B cell (primary cell): ENCODE measurements around the gene UMODL1. TPM values are rescaled to one million over a fixed set of nuclear protein-coding genes. Genes with fewer than 3 reads are reported as not detected.

ENCODE experiments used
- ATAC-seq: fragments of 200-7000 bp; cut with Tn5 transposase; one replicate; pipeline ENCODE4 v1.10.0; 2021; ENCODE audit warnings: low read depth, mild to moderate bottlenecking, moderate number of reproducible peaks, moderate library complexity
- CTCF ChIA-PET: fragments of 350-600 bp; sonication (Branson Sonifier 250); formaldehyde crosslinking; loops from one replicate; lab custom pipeline; 2021; ENCODE audit warnings: antibody characterized with exemption, inconsistent platforms; lab: Charles Lee
- POLR2A ChIA-PET: fragments of 350-600 bp; sonication (Branson Sonifier 250); formaldehyde crosslinking; loops from one replicate; lab custom pipeline; 2021; ENCODE audit warnings: antibody characterized with exemption; lab: Charles Lee
- DNase-seq: peaks from one replicate; pipeline ENCODE4 v3.0.0; 2013
- H2AFZ ChIP-seq: 2 replicates; pipeline ENCODE4 v1.6.1; 2012; ENCODE audit warnings: mild to moderate bottlenecking, low read depth, low read length; ENCODE audit not compliant: insufficient read depth, poor library complexity, severe bottlenecking
- H3K27ac ChIP-seq, 2 donors: 1 replicate in 1 of 2; 2 replicates in 1 of 2; pipeline ENCODE4 v1.5.1; 2012 to 2013; ENCODE audit warnings: low read length in 2 of 2, mild to moderate bottlenecking in 2 of 2, moderate library complexity in 1 of 2
- H3K27me3 ChIP-seq, 4 experiments: fragments of 200-600 bp in 1 of 4; sonication (generic) in 1 of 4; replicated peaks in 1 of 4; 1 replicate in 2 of 4; 2 replicates in 2 of 4; pipeline versions ENCODE4 v1.6.1 to v1.7.0; 2013 to 2016; ENCODE audit warnings: low read length in 3 of 4, mild to moderate bottlenecking in 2 of 4, mixed read lengths in 1 of 4, moderate library complexity in 1 of 4; ENCODE audit not compliant: insufficient read depth in 4 of 4, control insufficient read depth in 3 of 4; ENCODE audit errors: control extremely low read depth in 1 of 4
- H3K36me3 ChIP-seq, 2 experiments: replicated peaks in 1 of 2; 1 replicate in 1 of 2; 2 replicates in 1 of 2; pipeline versions ENCODE4 v1.6.1 to v1.7.1; 2013; ENCODE audit warnings: low read length in 1 of 2; ENCODE audit not compliant: insufficient read depth in 2 of 2, control insufficient read depth in 1 of 2; ENCODE audit errors: control extremely low read depth in 1 of 2, extremely low read depth in 1 of 2
- H3K4me1 ChIP-seq, 2 donors: fragments of 200-600 bp in 1 of 2; sonication (generic) in 1 of 2; 1 replicate in 1 of 2; 2 replicates in 1 of 2; pipeline versions ENCODE4 v1.5.1 to v1.6.1; 2013 to 2017; ENCODE audit warnings: low read length in 2 of 2; ENCODE audit not compliant: control insufficient read depth in 2 of 2, insufficient read depth in 2 of 2
- H3K4me2 ChIP-seq: replicated peaks from 2 replicates; pipeline ENCODE3; 2012; ENCODE audit warnings: mild to moderate bottlenecking, low read depth, low read length; ENCODE audit not compliant: poor library complexity, severe bottlenecking
- H3K4me3 ChIP-seq, 5 experiments: fragments of 200-600 bp in 1 of 5; sonication (generic) in 1 of 5; 1 replicate in 3 of 5; 2 replicates in 2 of 5; pipeline versions ENCODE4 v1.5.1 to v1.7.0; 2011 to 2016; ENCODE audit warnings: low read length in 4 of 5, mild to moderate bottlenecking in 4 of 5, low read depth in 2 of 5, control low read depth in 1 of 5, moderate library complexity in 1 of 5; ENCODE audit not compliant: insufficient read depth in 1 of 5; ENCODE audit errors: control extremely low read depth in 1 of 5, extremely low read depth in 1 of 5
- H3K79me2 ChIP-seq: fragments of 200-600 bp; sonication (generic); one replicate; pipeline ENCODE4 v1.6.0; 2016; ENCODE audit warnings: low read length; ENCODE audit not compliant: control insufficient read depth, insufficient read depth
- H3K9ac ChIP-seq: fragments of 200-600 bp; sonication (generic); 2 replicates; pipeline ENCODE4 v1.6.1; 2017; ENCODE audit warnings: mild to moderate bottlenecking, low read length, moderate library complexity
- H3K9me3 ChIP-seq, 3 donors: one replicate each; pipeline versions ENCODE4 v1.6.1 to v1.7.1; 2013; ENCODE audit warnings: low read length in 2 of 3; ENCODE audit not compliant: control insufficient read depth in 2 of 3, insufficient read depth in 1 of 3; ENCODE audit errors: control extremely low read depth in 1 of 3
- H4K20me1 ChIP-seq: 2 replicates; pipeline ENCODE4 v1.6.0; 2012; ENCODE audit warnings: mild to moderate bottlenecking, low read length; ENCODE audit not compliant: insufficient read depth, control insufficient read depth, poor library complexity, severe bottlenecking
- H3K27ac Mint-ChIP-seq: one replicate; pipeline ENCODE4 v1.8.0; 2021; ENCODE audit warnings: mixed read lengths
- H3K27me3 Mint-ChIP-seq: one replicate; pipeline ENCODE4 v1.8.0; 2021; ENCODE audit warnings: mixed read lengths
- H3K4me1 Mint-ChIP-seq: one replicate; pipeline ENCODE4 v1.8.0; 2021; ENCODE audit warnings: mixed read lengths
- H3K4me3 Mint-ChIP-seq: one replicate; pipeline ENCODE4 v1.8.0; 2021; ENCODE audit warnings: mixed read lengths
- H3K9me3 Mint-ChIP-seq: one replicate; pipeline ENCODE4 v1.8.0; 2022; ENCODE audit warnings: mixed read lengths; ENCODE audit not compliant: insufficient read depth
- CTCF ChIP-seq: fragments of 200-600 bp; IDR thresholded peaks from one replicate; pipeline ENCODE4 v1.8.0; 2022; ENCODE audit warnings: antibody characterized with exemption, mild to moderate bottlenecking
- EZH2 ChIP-seq: IDR thresholded peaks from 2 replicates; pipeline ENCODE4 v1.6.1; 2012; ENCODE audit warnings: borderline replicate concordance, low read depth, mild to moderate bottlenecking, moderate library complexity, low read length; ENCODE audit not compliant: insufficient read depth, poor library complexity, severe bottlenecking
- WGBS: methylation state at CpG from one replicate; pipeline ENCODE4 v1.1.5; 2013; ENCODE audit warnings: missing lambda C conversion rate; ENCODE audit not compliant: insufficient coverage; 5-methylcytosine and 5-hydroxymethylcytosine counted together
- intact Hi-C: fragments of 100-400 bp; cut with micrococcal nuclease; formaldehyde crosslinking; loops from one replicate; pipeline ENCODE4 v1.10.0; 2022
- polyA plus RNA-seq: library from polyadenylated mRNA; depleted of rRNA; stranded (reverse); fragments of >200 nt; gene quantifications from 2 replicates; pipeline ENCODE4 v1.2.3, GENCODE V29; 2012
- total RNA-seq, 2 donors: library from RNA; stranded (reverse); fragments of 120-200 nt in 1 of 2; gene quantifications; 1 replicate in 1 of 2; 2 replicates in 1 of 2; pipeline versions ENCODE4 v1.2.3 to v1.2.4, GENCODE V29; 2013 to 2022

The UMODL1 gene
- total and polyA plus RNA-seq, 2 donors (not counting 1 experiment from before 2014, with no cell fraction given) = 0.10 to 0.49 TPM

DNA sequence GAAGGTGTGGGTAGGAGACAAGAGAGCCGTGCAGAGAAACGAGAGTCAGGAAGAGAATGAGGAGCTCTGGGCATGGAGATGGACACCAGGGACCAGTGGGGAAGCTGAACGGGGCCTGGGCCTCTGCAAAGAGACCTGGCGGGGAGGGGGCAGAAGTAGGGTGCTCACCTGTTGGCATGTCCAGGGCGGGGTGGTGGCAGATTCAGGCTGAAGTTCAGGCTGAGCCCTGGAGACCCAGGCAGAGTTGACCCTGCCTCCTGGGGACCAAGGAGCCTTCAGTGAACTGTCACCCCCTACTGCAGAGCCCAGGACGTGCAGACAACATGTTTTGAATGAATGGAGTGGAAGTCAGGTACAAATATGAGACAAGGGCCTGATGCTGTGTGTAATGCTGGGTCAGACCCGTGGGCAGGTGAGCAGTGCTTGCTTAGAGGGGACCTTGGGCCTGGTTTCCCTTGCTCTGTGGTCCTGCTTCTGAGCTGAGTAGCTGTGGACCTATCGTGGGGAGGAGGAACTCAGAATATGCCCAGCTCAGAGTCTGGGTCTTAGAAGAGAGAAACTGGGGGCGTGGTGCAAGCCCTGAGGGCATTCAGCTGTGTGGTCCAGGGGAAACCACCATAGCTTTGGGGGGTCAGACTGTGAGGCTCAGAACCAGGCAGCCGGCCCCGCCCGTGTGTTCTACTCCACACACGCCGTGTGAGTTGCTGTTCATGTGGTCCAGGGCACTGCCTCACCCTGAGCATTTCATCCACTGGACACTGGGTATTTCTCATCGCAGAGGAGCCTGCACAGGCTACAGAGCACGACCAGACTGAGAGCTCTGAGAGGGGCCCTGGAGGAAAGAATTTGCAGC lies 21.3 kb upstream of the UMODL1 start:
- H4K20me1 ChIP-seq = no peaks in the 10 kb centered on the region
- Mint-ChIP-seq H3K9me3 (no peaks in the 10 kb centered on the region), H3K4me1 (peaks cover 2% of the 10 kb centered on the region), H3K27me3 (no peaks in the 10 kb centered on the region), H3K27ac (no peak overlapping the region), H3K4me3 (no peak overlapping the region)
- POLR2A ChIA-PET = no interaction called here
- H2AFZ ChIP-seq = no peak overlapping the region
- intact Hi-C loops = no loop called here
- no peak overlapping the region for H3K4me3 ChIP-seq
- H3K36me3 ChIP-seq = no peaks in the 10 kb centered on the region
- H3K4me2 ChIP-seq = no peak overlapping the region
- DNase-seq = no peak
- ATAC-seq = no peak
- TF ChIP-seq CTCF = no peak
- no peak for TF ChIP-seq EZH2
- 91% methylated on average over 16 of the region's 16 CpGs for WGBS
- H3K79me2 ChIP-seq = no peaks in the 10 kb centered on the region
- CTCF ChIA-PET = no interaction called here
- H3K27ac ChIP-seq = no peak overlapping the region
- no peaks in the 10 kb centered on the region for H3K27me3 ChIP-seq
- no peaks in the 10 kb centered on the region for H3K4me1 ChIP-seq
- no peaks in the 10 kb centered on the region for H3K9me3 ChIP-seq
- H3K9ac ChIP-seq = no peak overlapping the region

GRCh38 chr21:42051788-42052187 lies 19.3 kb upstream of the UMODL1 start:
- H3K9ac ChIP-seq = no peak overlapping the region
- no peaks in the 10 kb centered on the region for H3K79me2 ChIP-seq
- H3K27me3 ChIP-seq = no peaks in the 10 kb centered on the region
- H3K4me3 Mint-ChIP-seq = no peak overlapping the region
- ATAC-seq (no peak), DNase-seq (no peak)
- no peaks in the 10 kb centered on the region for H3K9me3 ChIP-seq
- H3K4me1 ChIP-seq = no peaks in the 10 kb centered on the region
- H3K4me3 ChIP-seq = no peak overlapping the region
- no CpG with 5 or more reads among the region's 9 CpGs for WGBS
- H3K27me3 Mint-ChIP-seq = no peaks in the 10 kb centered on the region
- no peak overlapping the region for H3K4me2 ChIP-seq
- POLR2A ChIA-PET = no interaction called here
- H2AFZ ChIP-seq = no peak overlapping the region
- H3K27ac ChIP-seq = no peak overlapping the region
- CTCF ChIA-PET = no interaction called here
- intact Hi-C loops = no loop called here
- no peak overlapping the region for H3K27ac Mint-ChIP-seq
- H3K9me3 Mint-ChIP-seq = no peaks in the 10 kb centered on the region
- H4K20me1 ChIP-seq = no peaks in the 10 kb centered on the region
- peaks cover 4% of the 10 kb centered on the region for H3K4me1 Mint-ChIP-seq
- no peaks in the 10 kb centered on the region for H3K36me3 ChIP-seq
- TF ChIP-seq EZH2 = no peak
- TF ChIP-seq CTCF = no peak
